Transverse colon (tissue), 4 donors: ENCODE data around the gene ZBTB46.

ENCODE experiments used
- POLR2AphosphoS5 ChIP-seq, 3 donors: sonication (generic); formaldehyde crosslinking; IDR thresholded peaks; one replicate each; pipeline ENCODE4 v1.6.1; 2016; ENCODE audit warnings: antibody characterized with exemption in 3 of 3
- TF ChIP-seq, protein P1 (sequence below), 5 experiments: fragments of 200-600 bp in 3 of 5; fragments of 450-650 bp in 2 of 5; sonication (generic) in 3 of 5; IDR thresholded peaks; 1 replicate in 2 of 5; 2 replicates in 3 of 5; pipeline ENCODE4 v1.5.1; 2016 to 2017; ENCODE audit warnings: antibody characterized with exemption in 5 of 5, inconsistent platforms in 3 of 5, mild to moderate bottlenecking in 2 of 5, moderate library complexity in 1 of 5

DNA sequence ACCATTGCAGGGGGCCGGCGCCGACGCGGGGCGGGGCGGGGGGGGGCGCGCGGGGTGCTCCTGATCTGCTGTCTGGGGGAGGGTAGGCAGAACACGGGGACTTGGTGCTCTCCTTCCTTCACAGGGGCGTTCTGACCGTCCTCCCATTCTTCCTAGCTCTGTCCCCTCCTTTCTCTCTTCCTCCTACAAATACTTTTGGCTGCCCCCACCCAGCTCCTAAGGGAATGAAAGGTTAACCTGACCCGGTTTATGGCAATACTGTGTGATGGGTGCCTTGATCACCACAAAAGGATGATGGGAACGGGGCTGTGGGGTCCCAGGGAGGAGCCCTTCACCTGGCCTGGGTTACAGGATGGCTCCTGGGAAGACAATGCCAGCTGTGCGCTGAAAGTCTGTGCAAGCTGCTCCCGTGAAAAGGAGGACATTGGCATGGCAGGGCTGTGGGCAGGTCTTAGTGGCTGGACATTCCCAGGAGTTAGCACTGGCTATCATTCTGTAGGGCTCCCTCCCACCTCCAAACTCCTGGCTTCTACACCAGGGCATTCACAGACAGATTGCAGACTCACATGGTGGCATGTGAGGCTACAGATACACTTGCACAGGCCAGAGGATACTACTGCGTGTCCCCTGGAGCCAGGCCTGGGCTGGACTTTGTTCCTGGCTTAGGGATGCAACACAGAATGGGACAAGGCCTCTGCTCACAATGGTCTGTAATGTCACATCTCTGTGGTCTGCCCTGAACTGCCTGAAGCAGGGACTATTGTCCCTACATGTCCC is 32.1 kb upstream of the ZBTB46 start:
- TF ChIP-seq, protein P1, sequence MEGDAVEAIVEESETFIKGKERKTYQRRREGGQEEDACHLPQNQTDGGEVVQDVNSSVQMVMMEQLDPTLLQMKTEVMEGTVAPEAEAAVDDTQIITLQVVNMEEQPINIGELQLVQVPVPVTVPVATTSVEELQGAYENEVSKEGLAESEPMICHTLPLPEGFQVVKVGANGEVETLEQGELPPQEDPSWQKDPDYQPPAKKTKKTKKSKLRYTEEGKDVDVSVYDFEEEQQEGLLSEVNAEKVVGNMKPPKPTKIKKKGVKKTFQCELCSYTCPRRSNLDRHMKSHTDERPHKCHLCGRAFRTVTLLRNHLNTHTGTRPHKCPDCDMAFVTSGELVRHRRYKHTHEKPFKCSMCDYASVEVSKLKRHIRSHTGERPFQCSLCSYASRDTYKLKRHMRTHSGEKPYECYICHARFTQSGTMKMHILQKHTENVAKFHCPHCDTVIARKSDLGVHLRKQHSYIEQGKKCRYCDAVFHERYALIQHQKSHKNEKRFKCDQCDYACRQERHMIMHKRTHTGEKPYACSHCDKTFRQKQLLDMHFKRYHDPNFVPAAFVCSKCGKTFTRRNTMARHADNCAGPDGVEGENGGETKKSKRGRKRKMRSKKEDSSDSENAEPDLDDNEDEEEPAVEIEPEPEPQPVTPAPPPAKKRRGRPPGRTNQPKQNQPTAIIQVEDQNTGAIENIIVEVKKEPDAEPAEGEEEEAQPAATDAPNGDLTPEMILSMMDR (IDR thresholded peaks at IDR 0.05), result no peak
- no peak for TF ChIP-seq POLR2AphosphoS5 (IDR thresholded peaks at IDR 0.05)
